NCI-H748 (cell line): ENCODE results near the gene OVCA2.

Experiments
- DNase-seq: peaks from one replicate; lab custom pipeline; 2025; ENCODE audit not compliant: unreplicated experiment; lab: John Stamatoyannopoulos, UW

The OVCA2 gene

DNA sequence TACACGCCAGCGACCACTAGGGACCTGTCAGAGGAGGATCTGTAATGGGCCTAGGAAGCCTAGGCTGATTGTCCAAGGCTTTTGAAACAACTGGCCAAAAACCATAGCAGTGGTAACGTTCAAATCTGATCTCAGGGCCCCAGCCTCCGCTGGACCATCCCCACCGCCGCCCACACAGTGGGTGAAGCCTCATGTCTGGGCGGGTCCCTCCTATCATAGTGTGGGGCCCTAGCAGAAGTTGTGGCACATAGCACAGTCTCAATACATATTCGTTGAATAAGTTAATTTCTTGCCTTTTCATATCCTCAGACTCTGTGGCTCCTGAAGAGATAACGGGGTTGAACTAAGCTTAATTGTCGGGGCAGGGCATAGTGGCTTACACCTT, 11.1 kb upstream of the OVCA2 start:
- no peak for DNase-seq

DNA sequence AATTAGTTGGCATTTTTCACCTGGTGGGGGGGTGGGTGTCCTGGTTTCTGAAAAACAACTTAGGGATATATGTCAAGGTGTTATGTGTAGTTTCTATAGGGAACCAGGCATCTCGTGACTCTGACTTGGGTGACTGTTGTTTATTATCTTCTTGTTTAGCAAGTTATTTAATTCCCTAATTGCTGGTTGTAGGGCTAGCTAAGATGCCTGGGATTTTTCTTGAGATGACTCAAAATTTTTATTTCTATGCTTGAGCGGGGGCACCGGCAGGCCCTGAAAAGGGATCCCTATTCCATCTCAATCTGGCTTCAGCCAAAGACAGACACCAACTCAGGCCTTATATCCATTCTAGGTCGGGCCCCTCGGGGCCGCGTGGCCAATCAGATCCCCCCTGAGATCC, 8.7 kb upstream of the OVCA2 start:
- DNase-seq, result no peak

DNA sequence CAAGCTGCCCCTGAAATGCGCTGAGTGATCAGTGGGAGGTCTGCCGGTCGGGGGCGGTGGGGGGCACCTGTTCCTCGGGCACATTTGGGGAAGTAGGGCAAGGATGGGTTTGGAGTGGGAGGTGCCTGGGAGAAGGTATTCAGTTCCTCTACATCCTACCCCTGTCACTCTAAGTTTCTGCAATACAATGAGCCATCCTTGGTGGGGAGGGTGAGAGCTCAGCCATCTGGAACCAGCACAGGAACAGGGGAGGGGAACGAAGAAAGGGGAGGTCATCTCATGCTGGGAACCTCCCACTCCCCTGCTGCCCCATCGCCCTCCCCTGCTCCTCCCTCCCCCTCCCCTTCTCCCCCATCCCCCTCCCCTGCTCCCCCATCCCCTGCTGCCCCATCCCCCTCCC, 7.7 kb upstream of the OVCA2 start:
- no peak for DNase-seq

DNA sequence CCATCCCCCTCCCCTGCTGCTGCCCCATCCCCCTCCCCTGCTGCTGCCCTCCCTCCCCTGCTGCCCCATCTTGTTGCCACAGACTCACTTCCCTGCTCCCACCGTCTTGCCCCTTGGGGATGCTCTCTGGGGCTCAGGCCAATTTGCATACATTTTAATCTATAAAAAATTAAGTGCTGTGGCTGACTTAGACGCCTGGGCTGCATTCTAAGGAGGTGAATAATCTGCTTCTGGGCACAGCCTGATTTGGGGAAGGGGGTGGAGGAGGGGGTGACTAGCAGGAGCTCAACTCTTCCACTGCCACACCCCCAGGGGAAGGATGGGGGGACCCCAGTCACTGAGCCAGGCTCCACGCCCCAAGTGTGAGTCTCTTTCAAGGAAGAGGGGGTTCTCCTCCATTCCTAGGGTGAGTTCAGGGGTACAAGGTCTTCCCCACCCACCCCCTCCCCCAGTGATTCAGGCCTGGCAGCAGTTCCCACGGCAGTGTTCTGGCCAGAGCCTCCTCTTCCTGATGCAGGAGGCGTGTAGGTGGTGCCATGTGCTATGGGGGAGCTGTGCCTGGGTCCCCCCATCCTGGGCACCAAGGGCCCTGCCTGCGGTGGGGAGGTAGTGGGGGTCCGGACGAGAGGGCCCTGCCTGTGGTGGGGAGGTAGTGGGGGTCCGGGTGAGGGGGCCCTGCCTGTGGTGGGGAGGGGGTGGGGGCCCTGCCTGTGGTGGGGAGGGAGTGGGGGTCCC, 6.8 kb upstream of the OVCA2 start:
- DNase-seq, result no peak

DNA sequence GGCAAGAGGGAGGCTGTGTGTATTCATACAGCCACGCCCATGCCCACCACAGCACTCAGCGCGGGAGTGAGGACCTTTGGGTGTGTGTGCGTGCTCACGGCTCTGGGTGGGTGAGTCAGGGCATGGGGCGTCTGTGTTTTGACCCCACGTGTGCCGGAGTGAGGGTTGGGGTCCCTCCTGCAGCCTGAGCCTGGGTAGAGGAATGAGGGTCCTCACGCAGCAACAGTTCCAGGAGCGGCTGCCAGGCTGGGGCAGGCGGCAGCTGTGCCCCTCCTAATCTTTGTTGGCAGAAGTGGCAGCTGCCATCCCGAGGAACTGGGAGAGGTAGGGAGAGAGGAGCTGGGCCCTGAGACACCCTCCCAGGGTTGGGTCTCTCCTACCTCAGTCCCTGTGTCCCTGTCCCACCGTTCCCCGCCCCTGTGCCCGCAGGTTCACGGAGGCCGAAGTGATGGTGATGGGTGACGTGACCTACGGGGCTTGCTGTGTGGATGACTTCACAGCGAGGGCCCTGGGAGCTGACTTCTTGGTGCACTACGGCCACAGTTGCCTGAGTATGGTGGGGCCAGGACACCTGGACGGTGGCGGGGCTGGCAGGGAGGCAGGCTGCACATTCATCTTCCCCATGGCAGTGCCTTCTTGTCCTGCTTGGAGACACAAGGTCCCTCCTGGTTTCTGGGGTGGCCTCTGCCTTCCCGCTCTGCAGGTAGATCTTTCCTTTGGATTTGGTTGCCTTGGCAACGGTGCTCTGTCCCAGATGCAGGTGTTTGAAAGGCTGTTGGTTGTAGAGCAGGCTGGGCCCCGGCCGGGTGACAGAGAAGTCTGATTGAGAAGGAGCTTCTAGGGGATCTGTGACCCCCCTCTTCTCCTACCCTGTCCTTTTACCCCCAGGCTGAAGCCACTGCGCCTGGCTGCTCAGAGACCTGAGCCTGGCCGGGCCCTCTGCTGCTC, 6.0 kb upstream of the OVCA2 start:
- no peak for DNase-seq

DNA sequence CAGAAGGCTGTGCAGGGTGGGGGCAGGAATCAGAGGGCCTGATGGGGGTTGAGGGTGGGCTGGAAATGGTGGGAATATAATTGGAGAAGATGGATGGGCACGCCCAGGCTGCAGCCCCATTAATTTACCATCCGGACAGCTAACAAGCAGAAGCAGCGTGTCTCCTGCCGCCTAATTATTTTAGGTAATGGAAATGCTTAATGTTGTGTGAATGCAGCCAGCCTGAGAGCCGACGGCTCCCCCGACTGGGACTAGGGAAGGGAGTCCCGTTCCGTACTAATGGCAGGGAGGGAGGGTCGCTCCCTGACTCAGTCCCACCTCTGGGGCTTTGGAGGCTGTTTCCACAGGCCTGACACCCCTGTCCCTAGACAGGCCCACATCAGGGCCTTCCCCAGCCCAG, 4.7 kb upstream of the OVCA2 start:
- DNase-seq, result no peak

DNA sequence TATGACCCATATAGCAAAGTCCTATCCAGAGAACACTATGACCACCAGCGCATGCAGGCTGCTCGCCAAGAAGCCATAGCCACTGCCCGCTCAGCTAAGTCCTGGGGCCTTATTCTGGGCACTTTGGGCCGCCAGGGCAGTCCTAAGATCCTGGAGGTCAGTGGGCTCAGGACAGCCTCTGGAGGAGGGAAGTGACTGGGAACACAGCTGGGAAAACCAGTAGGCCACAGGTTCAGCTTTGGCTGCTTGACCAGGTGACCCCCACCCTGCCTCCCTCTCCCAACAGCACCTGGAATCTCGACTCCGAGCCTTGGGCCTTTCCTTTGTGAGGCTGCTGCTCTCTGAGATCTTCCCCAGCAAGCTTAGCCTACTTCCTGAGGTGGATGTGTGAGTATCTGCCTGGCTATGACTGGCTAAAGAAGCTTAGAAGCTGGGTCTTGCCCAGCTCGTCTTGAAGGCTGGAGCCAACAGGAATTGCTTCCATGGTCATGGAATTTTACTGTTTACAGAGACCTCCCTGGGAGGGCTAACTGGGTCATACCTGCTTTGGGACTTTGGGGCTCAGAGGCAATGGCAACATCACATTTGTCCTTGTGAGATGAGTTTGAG, 1.5 kb upstream of the OVCA2 start:
- DNase-seq, result no peak

DNA sequence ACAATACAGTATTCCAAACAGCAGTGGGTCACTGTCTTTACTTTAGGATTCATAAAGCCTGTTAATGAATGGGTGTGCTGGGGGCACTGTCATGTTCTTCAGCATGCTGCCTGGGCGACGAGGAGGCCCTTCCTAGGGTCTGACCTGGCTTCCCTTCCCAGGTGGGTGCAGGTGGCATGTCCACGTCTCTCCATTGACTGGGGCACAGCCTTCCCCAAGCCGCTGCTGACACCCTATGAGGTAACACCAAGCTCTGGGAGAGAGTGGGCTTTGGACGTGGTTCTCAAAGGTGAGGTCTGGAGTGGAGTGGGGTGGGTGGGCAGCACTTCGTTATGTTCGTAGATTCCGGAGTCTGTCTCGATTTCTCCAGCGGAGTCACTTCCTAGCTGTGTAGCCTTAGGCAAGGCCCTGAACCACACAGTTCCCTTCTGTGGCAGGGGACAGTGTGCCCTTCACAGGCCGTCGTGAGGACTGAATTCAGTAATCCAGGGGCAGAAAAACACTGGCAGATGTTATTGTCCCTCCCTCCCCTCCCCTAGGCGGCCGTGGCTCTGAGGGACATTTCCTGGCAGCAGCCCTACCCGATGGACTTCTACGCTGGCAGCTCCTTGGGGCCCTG, 771 bp upstream of the OVCA2 start:
- DNase-seq, result no peak

DNA sequence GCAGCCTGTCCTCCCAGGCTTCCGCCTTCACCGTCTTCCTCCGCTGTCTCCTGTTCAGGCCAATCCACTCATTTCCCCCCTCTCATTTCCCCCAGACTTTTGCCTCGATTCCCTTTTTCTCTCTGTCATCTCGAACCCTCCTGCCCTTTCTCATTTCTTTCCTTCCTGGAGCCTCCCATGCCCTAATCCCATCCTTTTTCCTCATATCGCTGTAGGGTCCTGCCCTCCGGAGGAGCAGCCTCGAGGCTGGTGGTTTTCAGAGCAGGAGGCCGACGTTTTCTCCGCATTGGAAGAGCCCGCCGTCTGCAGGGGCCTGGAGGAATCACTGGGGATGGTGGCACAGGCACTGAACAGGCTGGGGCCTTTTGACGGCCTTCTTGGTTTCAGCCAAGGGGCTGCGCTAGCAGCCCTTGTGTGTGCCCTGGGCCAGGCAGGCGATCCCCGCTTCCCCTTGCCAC, 597 bp downstream of the OVCA2 start:
- DNase-seq, result peak; percentile 71

DNA sequence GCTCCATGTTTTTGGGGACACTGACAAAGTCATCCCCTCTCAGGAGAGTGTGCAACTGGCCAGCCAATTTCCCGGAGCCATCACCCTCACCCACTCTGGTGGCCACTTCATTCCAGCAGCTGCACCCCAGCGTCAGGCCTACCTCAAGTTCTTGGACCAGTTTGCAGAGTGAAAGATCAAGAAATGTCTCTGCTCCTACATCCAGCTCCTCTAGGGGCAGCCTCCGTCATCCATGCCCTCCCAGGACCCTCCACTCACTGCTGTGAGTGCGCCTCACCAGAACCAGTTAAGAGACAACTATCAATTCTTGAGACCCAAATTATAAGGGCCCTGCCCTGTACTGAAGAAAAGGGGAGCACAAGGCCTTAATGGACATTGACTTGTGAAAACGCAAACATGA, 1.1 kb downstream of the OVCA2 start:
- DNase-seq, result no peak

DNA sequence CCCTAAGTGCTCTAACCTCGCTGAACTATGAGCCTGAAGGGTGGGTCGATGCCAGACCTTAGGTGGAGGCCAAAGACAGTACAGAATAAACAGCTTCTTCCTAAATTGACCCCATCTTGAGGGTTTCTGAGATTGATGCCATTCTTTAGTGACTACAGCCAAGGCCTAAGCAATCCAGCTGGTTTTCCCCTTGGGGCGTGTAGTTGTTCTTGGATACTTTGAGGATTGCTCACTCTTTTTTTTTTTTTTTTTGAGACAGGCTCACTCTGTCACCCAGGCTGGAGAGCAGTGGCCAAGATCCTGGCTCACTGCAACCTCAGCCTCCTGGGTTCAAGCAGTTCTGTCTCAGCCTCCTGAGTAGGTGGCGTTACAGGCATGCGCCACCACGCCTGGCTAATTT, 2.0 kb downstream of the OVCA2 start:
- no peak for DNase-seq

DNA sequence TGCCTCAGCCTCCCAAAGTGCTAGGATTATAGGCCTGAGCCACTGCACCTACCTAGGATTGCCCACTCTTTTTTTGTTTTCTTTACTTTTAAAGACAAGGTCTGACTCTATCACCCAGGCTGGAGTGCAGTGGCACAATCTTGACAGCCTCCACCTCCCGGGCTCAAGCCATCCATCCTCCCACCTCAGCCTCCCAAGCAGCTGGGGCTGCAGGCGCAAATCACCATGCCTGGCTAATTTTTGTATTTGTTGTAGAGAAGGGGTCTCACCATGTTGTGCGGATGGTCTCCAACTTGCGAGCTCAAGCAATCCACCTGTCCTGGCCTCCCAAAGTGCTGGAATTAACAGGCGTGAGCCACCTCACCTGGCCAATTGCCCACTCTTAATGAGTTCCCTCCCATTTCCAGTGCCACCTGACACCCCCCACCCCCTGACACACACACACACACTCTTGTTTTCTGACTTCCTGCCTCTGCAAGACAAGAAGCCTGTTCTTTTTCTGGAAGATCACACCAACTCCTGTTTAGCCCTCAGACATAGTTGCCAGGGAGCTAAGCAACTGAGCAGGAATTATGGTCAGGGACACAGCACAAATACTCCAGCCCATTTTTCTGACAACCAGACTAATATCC, 2.6 kb downstream of the OVCA2 start:
- no peak for DNase-seq

DNA sequence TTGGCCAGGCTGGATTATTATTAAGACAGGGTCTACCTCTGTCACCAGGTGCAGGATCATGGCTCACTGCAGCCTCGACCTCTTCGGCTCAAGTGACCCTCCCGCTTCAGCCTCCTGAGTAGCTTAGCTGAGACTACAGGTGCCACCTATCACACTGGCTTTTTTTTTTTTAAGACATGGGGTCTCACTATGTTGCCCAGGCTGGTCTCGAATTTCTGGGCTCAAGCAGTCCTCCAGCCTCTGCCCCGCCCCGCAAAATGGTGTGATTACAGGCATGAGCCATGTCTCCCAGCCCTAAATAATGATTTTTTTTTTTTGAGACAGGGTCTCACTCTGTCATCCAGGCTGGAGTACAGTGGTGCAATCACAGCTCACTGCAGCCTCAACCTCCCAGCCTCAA, 5.8 kb downstream of the OVCA2 start:
- no peak for DNase-seq

DNA sequence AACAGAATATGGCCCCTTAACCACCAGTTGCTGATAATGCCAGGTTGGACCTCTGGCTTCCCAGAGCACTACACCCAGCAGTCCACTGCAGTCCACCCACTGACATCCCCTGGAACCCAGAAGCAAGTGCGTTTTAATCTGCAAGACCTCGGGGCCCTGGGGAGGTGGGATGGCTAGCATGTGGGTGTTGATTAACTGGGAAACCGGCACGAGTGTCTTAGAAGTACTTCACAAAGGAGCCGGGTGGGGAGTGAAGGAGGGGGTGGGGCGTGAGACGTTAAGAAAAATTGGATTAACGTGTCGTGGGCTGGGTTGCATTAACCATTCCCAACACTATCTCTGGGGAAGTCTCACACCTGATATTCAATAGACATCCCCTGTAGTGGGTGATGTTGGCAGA, 7.0 kb downstream of the OVCA2 start:
- no peak for DNase-seq

DNA sequence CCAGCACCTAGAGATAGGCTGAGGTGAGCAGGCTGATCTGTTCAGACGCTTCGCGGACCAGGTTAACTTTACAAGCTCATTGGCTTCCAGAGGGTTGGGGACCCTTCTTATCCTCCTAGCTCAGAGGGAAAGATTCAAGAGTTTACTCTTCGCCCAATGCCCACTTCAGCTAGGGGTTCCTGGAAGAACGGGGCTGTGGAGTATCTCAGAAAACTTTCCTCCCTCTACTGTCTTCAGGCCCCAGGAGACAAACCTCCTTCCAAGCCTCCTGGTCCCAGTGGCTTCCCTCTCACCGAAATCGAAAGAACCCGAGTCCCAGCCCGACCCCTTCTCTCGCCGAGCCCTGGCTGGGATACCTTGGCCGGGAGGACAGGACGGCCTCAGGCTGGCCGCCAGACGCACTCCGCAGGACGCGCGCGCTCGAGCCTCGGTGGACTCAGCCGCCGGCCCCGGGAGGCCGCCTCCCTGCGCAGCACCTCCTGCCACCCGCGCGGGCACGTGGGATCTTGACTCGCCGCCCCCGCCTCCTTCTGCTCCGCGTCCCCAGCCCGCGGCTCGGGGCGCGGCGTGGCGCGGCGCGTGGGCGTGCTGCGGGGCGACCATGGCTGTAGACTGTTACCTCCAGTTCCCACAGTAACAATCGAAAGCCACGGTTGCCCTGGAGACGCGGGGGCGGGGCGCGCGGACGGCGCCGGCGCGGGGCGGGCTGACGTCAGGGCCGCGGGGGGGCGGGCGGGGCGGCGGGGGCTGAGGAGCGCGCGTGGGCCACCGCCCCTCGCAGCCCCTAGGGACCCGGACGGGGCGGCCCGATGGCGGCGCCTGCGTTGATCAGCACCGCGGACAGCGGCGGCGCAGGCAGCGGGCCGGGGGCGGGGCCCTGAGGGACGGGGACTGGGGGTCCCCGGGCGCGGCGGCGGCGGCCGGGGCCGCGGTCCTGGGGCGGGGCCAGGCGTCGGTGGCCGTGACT, 7.8 kb downstream of the OVCA2 start:
- peak; percentile 88 for DNase-seq

DNA sequence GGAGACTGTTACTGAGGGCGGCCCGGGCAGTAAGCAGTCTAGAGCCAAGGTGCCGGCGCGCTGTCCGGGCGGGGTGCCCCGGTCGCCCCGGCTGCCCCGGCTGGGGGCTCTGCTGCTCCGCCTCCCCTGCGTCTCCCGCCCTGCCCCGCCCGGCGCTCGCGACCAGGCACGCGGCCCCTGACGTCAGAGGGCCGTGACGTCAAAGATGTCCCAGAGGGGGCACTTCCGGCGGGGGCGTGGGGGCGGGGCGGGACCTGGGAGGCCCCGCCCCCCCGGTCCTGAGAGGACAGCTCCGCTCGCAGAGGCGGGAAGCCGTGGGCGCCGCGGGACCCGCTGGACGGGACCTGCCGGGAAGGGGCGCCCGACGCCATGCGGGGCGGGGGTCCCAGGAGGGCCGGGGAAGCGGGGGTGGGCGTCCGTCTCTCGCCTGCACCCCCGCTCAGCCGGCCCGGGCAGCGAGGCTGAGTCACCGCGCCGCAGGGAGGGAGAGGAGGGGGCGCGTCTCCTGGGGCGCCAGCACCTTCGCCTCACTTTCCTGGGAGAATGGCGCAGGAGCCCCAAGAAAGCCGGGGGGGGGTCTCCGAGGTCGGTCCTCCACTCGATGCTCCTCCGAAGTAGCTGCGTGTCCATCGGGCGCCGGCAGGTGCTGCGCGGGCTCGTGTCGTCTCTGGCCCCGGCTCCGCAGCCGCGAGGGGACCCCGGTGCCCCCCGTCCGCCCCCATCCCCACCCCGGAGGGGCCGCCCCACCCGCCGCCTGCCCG, 8.7 kb downstream of the OVCA2 start:
- DNase-seq, result peak; percentile 92

DNA sequence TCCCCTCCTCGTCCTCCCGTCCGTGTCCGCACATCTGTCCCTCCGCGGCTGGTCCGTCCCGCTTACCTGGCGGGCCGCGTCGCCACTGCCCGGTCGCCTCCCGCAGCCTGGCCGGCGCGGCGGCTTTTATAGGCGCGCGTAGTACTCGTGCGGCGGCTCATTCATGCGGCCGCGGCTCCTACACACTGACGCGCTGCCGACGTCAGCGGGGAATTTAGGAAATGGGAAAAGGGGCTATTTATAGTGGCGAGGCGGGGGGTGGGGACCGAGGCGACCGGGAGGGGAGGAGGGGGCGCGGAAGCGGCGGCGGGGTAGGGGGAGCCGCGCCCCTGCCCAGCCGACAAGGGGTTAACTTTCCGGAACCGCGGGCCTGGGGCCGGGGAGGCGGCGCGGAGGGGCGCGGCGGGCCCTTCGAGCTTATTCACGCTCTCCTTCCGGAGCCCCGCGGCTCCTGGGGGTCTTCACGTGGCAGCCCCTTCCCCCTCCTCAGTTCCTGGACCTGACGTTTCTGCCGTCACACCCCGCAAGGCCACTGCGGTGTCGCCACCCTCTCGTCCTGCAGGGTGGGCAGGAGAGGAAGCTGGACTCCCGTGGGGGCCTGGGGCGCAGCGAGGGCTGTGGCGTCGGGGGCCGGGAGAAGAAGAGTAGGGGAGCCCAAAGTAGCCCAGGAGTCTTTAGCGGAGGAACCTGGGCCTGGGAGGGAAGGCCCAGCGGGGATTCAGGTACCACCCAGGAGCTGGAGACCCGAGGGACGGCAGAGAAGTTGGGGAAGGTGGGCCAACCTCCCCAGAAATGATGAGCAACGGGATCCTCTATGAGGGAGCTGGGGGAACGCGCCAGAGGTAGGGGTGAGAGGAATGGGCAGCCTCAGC, 9.5 kb downstream of the OVCA2 start:
- DNase-seq, result peak; percentile 80

DNA sequence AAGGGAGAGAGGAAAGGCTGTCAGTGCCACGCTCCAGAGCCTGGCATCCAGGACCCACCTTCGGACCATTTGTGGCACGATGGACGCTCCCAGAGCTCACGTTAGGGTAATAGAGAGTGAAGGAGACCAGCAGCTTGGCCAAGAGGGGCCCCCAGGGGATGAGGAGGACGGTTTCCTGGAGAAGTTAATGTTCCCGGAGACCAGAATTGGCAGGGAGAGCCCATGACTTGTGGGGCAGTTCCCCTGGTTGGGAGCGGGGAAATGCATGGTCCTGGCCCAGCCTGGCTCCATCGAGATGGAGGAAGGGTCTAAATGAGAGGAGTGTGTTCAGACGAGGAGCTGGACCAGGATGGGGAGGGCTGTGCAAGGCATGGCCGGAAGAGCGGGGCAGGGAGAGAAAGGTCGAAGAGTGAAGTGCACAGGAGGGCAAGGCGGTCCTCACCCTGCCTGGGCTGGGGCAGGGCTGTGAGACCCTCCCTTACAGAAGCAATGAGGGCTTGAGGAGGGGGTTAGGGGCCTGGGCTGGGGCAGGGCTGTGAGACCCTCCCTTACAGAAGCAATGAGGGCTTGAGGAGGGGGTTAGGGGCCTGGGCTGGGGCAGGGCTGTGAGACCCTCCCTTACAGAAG, 10.2 kb downstream of the OVCA2 start:
- no peak for DNase-seq
